Measurements from ENCODE around the gene HGF. TPM values are rescaled to one million over a fixed set of nuclear protein-coding genes. Genes with fewer than 3 reads are reported as not detected.

HGF gene
- total and polyA plus RNA-seq, 4 donors = 3.1 to 25.5 (median 12.3) TPM

DNA sequence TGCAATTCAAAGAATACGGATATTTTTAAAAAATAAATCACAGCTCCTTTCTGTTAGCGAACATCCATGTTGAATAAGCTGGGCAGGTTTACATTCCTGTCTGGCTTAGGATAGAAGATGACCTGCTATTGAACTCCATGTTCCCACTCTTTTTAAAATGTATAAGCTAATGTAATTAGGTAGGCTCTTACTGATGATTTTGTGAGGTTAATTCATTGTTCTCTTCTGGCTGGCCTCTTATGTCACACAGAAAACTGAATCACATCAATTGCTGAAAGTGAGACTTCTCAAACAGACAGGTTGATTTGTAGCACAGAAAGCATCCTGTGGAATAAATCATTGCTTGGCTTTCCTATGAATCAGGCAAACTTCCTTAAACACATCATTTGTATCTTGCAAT is 24.2 kb downstream of the HGF start:
- Histone ChIP-seq H3K4me1 (ENCODE audit: control insufficient read depth in 5 of 5, insufficient read depth in 5 of 5, low read length in 5 of 5) (no peaks in the 10 kb centered on the region), H3K27me3 (ENCODE audit: control insufficient read depth in 3 of 3, insufficient read depth in 3 of 3, low read length in 2 of 3) (no peaks in the 10 kb centered on the region), H3K4me3 (no peak overlapping the region), H3K9ac (ENCODE audit: insufficient read depth in 1 of 2, low read length in 2 of 2) (no peak overlapping the region), H3K27ac (ENCODE audit: low read depth in 1 of 2, low read length in 1 of 2) (no peak overlapping the region), H3K9me3 (ENCODE audit: control insufficient read depth in 4 of 4, insufficient read depth in 3 of 4, low read length in 3 of 4) (no peaks in the 10 kb centered on the region), H3K36me3 (ENCODE audit: control insufficient read depth in 4 of 4, insufficient read depth in 4 of 4, low read length in 4 of 4) (peaks cover 0 to 9% (median 2%) of the 10 kb centered on the region in 4 donors)
- TF ChIP-seq, protein P1, sequence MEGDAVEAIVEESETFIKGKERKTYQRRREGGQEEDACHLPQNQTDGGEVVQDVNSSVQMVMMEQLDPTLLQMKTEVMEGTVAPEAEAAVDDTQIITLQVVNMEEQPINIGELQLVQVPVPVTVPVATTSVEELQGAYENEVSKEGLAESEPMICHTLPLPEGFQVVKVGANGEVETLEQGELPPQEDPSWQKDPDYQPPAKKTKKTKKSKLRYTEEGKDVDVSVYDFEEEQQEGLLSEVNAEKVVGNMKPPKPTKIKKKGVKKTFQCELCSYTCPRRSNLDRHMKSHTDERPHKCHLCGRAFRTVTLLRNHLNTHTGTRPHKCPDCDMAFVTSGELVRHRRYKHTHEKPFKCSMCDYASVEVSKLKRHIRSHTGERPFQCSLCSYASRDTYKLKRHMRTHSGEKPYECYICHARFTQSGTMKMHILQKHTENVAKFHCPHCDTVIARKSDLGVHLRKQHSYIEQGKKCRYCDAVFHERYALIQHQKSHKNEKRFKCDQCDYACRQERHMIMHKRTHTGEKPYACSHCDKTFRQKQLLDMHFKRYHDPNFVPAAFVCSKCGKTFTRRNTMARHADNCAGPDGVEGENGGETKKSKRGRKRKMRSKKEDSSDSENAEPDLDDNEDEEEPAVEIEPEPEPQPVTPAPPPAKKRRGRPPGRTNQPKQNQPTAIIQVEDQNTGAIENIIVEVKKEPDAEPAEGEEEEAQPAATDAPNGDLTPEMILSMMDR (IDR thresholded peaks at IDR 0.05; ENCODE audit: control extremely low read depth, extremely low read depth) = no peak
- no peak for ATAC-seq (ENCODE audit: insufficient read depth, low FRiP score)
- 94 to 95% methylated on average over 2 of the region's 2 CpGs for WGBS, 2 donors
- no peak for DNase-seq

DNA sequence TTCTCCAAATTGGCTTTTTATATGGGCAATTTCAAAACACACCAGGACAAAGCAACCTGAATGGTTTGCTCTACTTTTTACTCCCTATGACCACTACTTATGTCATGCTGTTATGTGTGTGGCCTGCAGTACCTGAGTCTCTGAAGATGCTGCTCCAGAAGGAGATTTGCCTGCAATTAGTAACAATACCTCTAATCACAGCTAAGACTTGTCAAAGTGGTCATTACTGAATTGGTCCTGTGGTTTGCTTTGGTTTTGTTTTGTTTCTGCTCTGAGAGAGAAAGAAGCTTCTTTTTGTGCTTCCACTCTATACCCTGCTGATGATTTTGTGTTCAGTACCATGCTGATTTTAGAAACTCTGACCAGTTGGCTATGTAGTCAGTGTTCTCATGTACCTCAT is 25.5 kb downstream of the HGF start:
- ATAC-seq (ENCODE audit: insufficient read depth, low FRiP score) (no peak), DNase-seq (no peak)
- no peaks in the 10 kb centered on the region for H3K4me1 ChIP-seq (ENCODE audit: control insufficient read depth in 5 of 5, insufficient read depth in 5 of 5, low read length in 5 of 5)
- no peaks in the 10 kb centered on the region for H3K9me3 ChIP-seq (ENCODE audit: control insufficient read depth in 4 of 4, insufficient read depth in 3 of 4, low read length in 3 of 4)
- no peaks in the 10 kb centered on the region for H3K27me3 ChIP-seq (ENCODE audit: control insufficient read depth in 3 of 3, insufficient read depth in 3 of 3, low read length in 2 of 3)
- H3K27ac ChIP-seq (ENCODE audit: low read depth in 1 of 2, low read length in 1 of 2) = no peak overlapping the region
- H3K9ac ChIP-seq (ENCODE audit: insufficient read depth in 1 of 2, low read length in 2 of 2) = no peak overlapping the region
- peaks cover 0 to 17% (median 7%) of the 10 kb centered on the region in 4 donors for H3K36me3 ChIP-seq (ENCODE audit: control insufficient read depth in 4 of 4, insufficient read depth in 4 of 4, low read length in 4 of 4)
- TF ChIP-seq, protein P1 (IDR thresholded peaks at IDR 0.05; ENCODE audit: control extremely low read depth, extremely low read depth) = no peak
- no peak overlapping the region for H3K4me3 ChIP-seq

DNA sequence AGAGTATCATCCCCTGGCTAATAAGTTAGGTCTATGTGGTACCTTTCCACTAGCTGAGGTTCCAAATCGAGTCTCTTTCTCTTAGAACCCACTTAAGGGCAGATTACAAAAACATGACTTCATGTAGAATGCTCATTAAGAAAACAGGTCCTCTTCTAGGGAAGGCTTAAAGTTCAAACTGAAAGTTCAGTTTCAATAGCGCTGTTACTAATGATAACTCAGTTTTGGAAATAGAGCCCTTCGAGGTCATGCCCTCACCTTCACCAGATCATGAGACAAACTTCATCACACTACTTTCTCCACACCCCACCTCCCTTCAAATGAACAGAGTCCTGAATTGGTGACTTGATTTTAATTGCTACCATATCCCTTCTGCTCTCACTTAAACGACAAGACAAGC is 26.2 kb downstream of the HGF start:
- H3K27me3 ChIP-seq (ENCODE audit: control insufficient read depth in 3 of 3, insufficient read depth in 3 of 3, low read length in 2 of 3) = no peaks in the 10 kb centered on the region
- no peaks in the 10 kb centered on the region for H3K4me1 ChIP-seq (ENCODE audit: control insufficient read depth in 5 of 5, insufficient read depth in 5 of 5, low read length in 5 of 5)

More for the DNA sequence above, 26.2 kb downstream of the HGF start:
- no peaks in the 10 kb centered on the region for H3K9me3 ChIP-seq (ENCODE audit: control insufficient read depth in 4 of 4, insufficient read depth in 3 of 4, low read length in 3 of 4)
- DNase-seq (no peak), ATAC-seq (ENCODE audit: insufficient read depth, low FRiP score) (no peak)
- peaks cover 0 to 20% (median 7%) of the 10 kb centered on the region in 4 donors for H3K36me3 ChIP-seq (ENCODE audit: control insufficient read depth in 4 of 4, insufficient read depth in 4 of 4, low read length in 4 of 4)
- no peak overlapping the region for H3K9ac ChIP-seq (ENCODE audit: insufficient read depth in 1 of 2, low read length in 2 of 2)
- 90 to 96% methylated on average over 4 of the region's 4 CpGs for WGBS, 2 donors
- no peak overlapping the region for H3K27ac ChIP-seq (ENCODE audit: low read depth in 1 of 2, low read length in 1 of 2)
- no peak overlapping the region for H3K4me3 ChIP-seq
- TF ChIP-seq, protein P1 (IDR thresholded peaks at IDR 0.05; ENCODE audit: control extremely low read depth, extremely low read depth) = no peak

Data from lung (tissue), 12 donors.